ENCODE data around the gene OR1L6.

- TF ChIP-seq CTCF (tag by site-specific recombination; IDR thresholded peaks at IDR 0.05) (no peak), ZNF292 (tag by site-specific recombination; IDR thresholded peaks at IDR 0.05; ENCODE audit: borderline replicate concordance, low read depth) (no peak)
These were observed 37.9 kb downstream of the OR1L6 start for GRCh38 chr9:122780026-122780425.
